IMR-90 (cell line): ENCODE data around the gene GABARAPL1.

Experiments used
- CEBPB ChIP-seq: IDR thresholded peaks from 2 replicates; pipeline ENCODE4 v1.6.1; 2012; ENCODE audit warnings: low read depth, low read length, improper control_type of control experiment
- CHD1 ChIP-seq: IDR thresholded peaks from 2 replicates; pipeline ENCODE4 v1.6.1; 2012; ENCODE audit warnings: low read depth, low read length, improper control_type of control experiment
- CTCF ChIP-seq: conservative IDR thresholded peaks from 2 replicates; pipeline ENCODE4 v1.5.1; 2012; ENCODE audit warnings: mild to moderate bottlenecking, low read depth, low read length, improper control_type of control experiment
- FOS ChIP-seq: fragments of 150-350 bp; IDR thresholded peaks from 2 replicates; pipeline ENCODE4 v1.6.1; 2016; ENCODE audit warnings: low read depth, low read length
- MXI1 ChIP-seq: IDR thresholded peaks from 2 replicates; pipeline ENCODE4 v1.6.1; 2012; ENCODE audit warnings: low read depth, mild to moderate bottlenecking, low read length, moderate library complexity, borderline replicate concordance
- POLR2A ChIP-seq: IDR thresholded peaks from 2 replicates; pipeline ENCODE4 v1.6.1; 2012; ENCODE audit warnings: mild to moderate bottlenecking, low read depth, low read length
- RFX5 ChIP-seq: IDR thresholded peaks from 2 replicates; pipeline ENCODE4 v1.8.0; 2012; ENCODE audit warnings: low read depth, mild to moderate bottlenecking, low read length, moderate library complexity

- no peak for TF ChIP-seq CTCF
- no peak for TF ChIP-seq POLR2A
- no peak for TF ChIP-seq RFX5
- no peak for TF ChIP-seq CEBPB
- TF ChIP-seq FOS, result no peak
- TF ChIP-seq CHD1, result no peak
- TF ChIP-seq MXI1, result no peak
These were observed 37.2 kb downstream of the GABARAPL1 start for GRCh38 chr12:10249690-10250455.
